ENCODE data around the gene AP2A2. TPM values are rescaled to one million over a fixed set of nuclear protein-coding genes. Genes with fewer than 3 reads are reported as not detected.

The AP2A2 gene
- total RNA-seq, 2 experiments from 2014 or later = 24.9 to 43.0 TPM

DNA sequence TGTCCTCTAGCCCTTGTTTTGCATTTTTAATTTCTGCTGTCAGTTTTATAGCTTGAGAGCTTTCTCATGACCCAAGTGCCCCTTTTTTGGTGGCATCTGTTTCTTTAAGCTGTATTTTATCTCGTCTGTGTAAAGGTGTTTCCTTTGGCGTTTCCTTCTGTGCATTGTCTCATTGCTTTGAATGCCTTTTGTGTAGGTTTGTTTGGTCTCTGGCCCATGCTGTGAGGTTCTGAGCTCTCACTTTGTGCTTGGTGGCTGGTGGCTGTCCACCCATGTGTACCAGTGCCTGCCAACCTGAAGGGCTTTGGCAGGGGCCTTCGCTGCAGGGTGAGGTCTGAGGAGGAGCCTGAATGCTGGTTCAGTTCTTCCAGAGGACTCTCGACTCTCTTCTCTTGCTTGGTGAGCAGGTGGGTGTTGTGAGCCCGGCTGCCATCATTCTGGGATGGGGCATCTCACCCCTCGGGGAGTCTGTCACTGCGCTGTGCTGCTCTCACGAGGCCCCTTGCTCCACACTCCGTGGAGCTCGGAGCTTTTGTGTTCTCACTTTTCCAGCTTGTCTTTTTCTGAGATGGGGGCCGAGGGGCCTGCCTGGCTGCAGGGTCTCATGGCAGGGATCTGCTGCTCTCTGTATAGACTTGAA lies 14.9 kb downstream of the AP2A2 start:
- H2AFZ ChIP-seq (ENCODE audit: low read length) = no peak overlapping the region
- no peaks in the 10 kb centered on the region for H3K4me1 ChIP-seq (ENCODE audit: insufficient read depth, low read length, poor library complexity, severe bottlenecking)
- H3K79me2 ChIP-seq (ENCODE audit: insufficient read depth, low read depth, low read length) = peaks cover 24% of the 10 kb centered on the region; the same call in 1 of the 2 replicates
- H3K9me3 ChIP-seq (ENCODE audit: low read length) = no peaks in the 10 kb centered on the region
- intact Hi-C loops (cut with micrococcal nuclease; ENCODE audit: unreplicated experiment) = no loop called here
- peaks cover 8% of the 10 kb centered on the region; the same call in 1 of the 2 replicates for H3K36me3 ChIP-seq (ENCODE audit: insufficient read depth, low read length)
- H3K4me2 ChIP-seq (ENCODE audit: low read length) = no peak overlapping the region
- H3K9me2 ChIP-seq (ENCODE audit: insufficient read depth, low read length) = no peaks in the 10 kb centered on the region
- no peaks in the 10 kb centered on the region for H4K20me1 ChIP-seq (ENCODE audit: insufficient read depth, low read length)
- POLR2A ChIA-PET = interaction anchor here (0.6 kb wide), 1 partner anchor 13 kb away, joined by 3 read pairs; no protein-coding TSS in a partner anchor
- CTCF ChIA-PET (ENCODE audit: unreplicated experiment) = no interaction called here
- no peak overlapping the region for H3K4me3 ChIP-seq (ENCODE audit: low read depth, low read length, poor library complexity, severe bottlenecking)
- H3K27ac ChIP-seq (ENCODE audit: low read depth, low read length, poor library complexity, severe bottlenecking) = no peak overlapping the region
- BruUV-seq (replicated peaks) = no TSS peak
- TF ChIP-seq, protein P1, sequence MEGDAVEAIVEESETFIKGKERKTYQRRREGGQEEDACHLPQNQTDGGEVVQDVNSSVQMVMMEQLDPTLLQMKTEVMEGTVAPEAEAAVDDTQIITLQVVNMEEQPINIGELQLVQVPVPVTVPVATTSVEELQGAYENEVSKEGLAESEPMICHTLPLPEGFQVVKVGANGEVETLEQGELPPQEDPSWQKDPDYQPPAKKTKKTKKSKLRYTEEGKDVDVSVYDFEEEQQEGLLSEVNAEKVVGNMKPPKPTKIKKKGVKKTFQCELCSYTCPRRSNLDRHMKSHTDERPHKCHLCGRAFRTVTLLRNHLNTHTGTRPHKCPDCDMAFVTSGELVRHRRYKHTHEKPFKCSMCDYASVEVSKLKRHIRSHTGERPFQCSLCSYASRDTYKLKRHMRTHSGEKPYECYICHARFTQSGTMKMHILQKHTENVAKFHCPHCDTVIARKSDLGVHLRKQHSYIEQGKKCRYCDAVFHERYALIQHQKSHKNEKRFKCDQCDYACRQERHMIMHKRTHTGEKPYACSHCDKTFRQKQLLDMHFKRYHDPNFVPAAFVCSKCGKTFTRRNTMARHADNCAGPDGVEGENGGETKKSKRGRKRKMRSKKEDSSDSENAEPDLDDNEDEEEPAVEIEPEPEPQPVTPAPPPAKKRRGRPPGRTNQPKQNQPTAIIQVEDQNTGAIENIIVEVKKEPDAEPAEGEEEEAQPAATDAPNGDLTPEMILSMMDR (conservative IDR thresholded peaks at IDR 0.05; ENCODE audit: low read length) = no peak
- TF ChIP-seq EZH2phosphoT487 (IDR thresholded peaks at IDR 0.05; ENCODE audit: borderline replicate concordance, low read depth, low read length) = no peak
- no peak for DNase-seq (ENCODE audit: low spot score)

DNA sequence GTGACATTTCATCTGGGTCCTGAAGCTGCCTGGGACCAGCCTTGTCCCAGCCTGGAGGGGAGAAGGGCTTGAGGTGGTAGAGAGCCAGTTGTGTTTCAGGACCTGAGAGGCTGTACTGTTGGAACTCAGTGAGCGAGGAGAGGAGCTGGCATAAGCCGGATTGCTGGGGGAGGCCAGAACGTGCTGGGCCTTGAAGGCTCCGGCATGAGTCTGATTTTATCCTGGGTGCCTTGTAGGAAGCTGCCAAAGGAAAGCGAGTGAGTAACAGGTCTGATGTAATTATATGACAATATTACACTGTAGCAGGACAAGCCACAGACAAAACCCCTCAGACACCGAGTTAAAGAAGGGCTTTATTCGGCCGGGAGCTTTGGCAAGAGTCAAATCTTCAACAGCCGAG lies 17.2 kb downstream of the AP2A2 start:
- ChIA-PET POLR2A (no interaction called here), CTCF (ENCODE audit: unreplicated experiment) (interaction anchor here (0.6 kb wide), 1 partner anchor 112 kb away, joined by 3 read pairs; no protein-coding TSS in a partner anchor)
- DNase-seq (ENCODE audit: low spot score) = no peak
- Histone ChIP-seq H3K4me1 (ENCODE audit: insufficient read depth, low read length, poor library complexity, severe bottlenecking) (no peaks in the 10 kb centered on the region), H3K36me3 (ENCODE audit: insufficient read depth, low read length) (peaks cover 29% of the 10 kb centered on the region), H3K79me2 (ENCODE audit: insufficient read depth, low read depth, low read length) (peaks cover 11% of the 10 kb centered on the region; the same call in 1 of the 2 replicates), H3K4me2 (ENCODE audit: low read length) (no peak overlapping the region), H3K27ac (ENCODE audit: low read depth, low read length, poor library complexity, severe bottlenecking) (no peak overlapping the region), H4K20me1 (ENCODE audit: insufficient read depth, low read length) (no peaks in the 10 kb centered on the region), H3K4me3 (ENCODE audit: low read depth, low read length, poor library complexity, severe bottlenecking) (no peak overlapping the region), H3K9me3 (ENCODE audit: low read length) (no peaks in the 10 kb centered on the region), H2AFZ (ENCODE audit: low read length) (no peak overlapping the region), H3K9me2 (ENCODE audit: insufficient read depth, low read length) (no peaks in the 10 kb centered on the region)
- no peak for TF ChIP-seq EZH2phosphoT487 (IDR thresholded peaks at IDR 0.05; ENCODE audit: borderline replicate concordance, low read depth, low read length)
- TF ChIP-seq, protein P1 (conservative IDR thresholded peaks at IDR 0.05; ENCODE audit: low read length) = no peak
- BruUV-seq (replicated peaks) = no TSS peak
- intact Hi-C loops (cut with micrococcal nuclease; ENCODE audit: unreplicated experiment) = no loop called here

DNA sequence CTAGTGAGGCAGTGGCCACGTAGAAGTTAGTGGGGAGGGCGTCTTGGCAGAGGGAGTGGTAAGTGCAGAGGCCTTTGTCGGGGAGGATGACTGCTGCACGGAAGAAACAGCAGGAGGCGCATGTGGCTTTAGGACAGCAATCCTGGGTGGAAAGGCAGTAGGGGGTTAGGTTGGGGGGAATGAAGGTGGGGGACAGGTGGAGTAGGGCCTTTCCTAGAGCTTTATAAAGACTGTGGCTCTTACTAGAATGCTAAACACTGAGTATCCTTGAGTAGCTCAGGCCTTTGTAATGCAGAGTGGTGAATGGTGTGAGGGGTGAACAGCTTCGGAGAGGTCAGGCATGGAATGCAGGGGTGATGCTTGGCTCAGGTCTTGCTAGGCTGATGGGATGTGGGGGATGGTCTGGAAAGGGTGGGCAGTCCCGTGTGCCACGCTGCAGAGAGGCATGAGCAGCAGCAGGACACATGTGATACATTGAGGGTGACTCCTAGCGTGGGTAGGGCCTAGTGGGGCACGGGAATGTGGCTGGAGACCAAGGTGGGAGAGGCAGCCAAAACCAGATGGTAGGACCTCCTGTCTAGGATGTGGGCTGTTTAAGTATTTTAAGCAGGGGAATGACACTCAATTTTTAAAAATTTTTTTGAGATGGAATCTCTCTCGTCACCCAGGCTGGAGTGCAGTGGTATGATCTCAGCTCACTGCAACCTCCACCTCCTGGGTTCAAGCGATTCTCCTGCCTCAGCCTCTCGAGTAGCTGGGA lies 19.2 kb downstream of the AP2A2 start:
- H3K9me2 ChIP-seq (ENCODE audit: insufficient read depth, low read length) = no peaks in the 10 kb centered on the region
- ChIA-PET POLR2A (no interaction called here), CTCF (ENCODE audit: unreplicated experiment) (no interaction called here)
- H3K36me3 ChIP-seq (ENCODE audit: insufficient read depth, low read length) = peaks cover 47% of the 10 kb centered on the region
- BruUV-seq (replicated peaks) = no TSS peak
- DNase-seq (ENCODE audit: low spot score) = no peak
- no peak overlapping the region for H3K4me2 ChIP-seq (ENCODE audit: low read length)
- TF ChIP-seq, protein P1 (conservative IDR thresholded peaks at IDR 0.05; ENCODE audit: low read length) = no peak
- TF ChIP-seq EZH2phosphoT487 (IDR thresholded peaks at IDR 0.05; ENCODE audit: borderline replicate concordance, low read depth, low read length) = no peak
- H3K4me1 ChIP-seq (ENCODE audit: insufficient read depth, low read length, poor library complexity, severe bottlenecking) = no peaks in the 10 kb centered on the region
- no peak overlapping the region for H2AFZ ChIP-seq (ENCODE audit: low read length)
- peaks cover 5% of the 10 kb centered on the region for H3K9me3 ChIP-seq (ENCODE audit: low read length)
- H3K4me3 ChIP-seq (ENCODE audit: low read depth, low read length, poor library complexity, severe bottlenecking) = no peak overlapping the region
- H3K79me2 ChIP-seq (ENCODE audit: insufficient read depth, low read depth, low read length) = peaks cover 6% of the 10 kb centered on the region; the same call in 1 of the 2 replicates
- H3K27ac ChIP-seq (ENCODE audit: low read depth, low read length, poor library complexity, severe bottlenecking) = no peak overlapping the region
- intact Hi-C loops (cut with micrococcal nuclease; ENCODE audit: unreplicated experiment) = no loop called here
- no peaks in the 10 kb centered on the region for H4K20me1 ChIP-seq (ENCODE audit: insufficient read depth, low read length)

Data from OCI-LY7 (cell line).